ENCODE measurements around the gene SDHC. TPM values are rescaled to one million over a fixed set of nuclear protein-coding genes. Genes with fewer than 3 reads are reported as not detected.

Gene SDHC
- total and polyA plus RNA-seq, 2 of the 8 experiments (the other 6 are each of a cell fraction or from before 2014, with no cell fraction given): 224 to 305 TPM

DNA sequence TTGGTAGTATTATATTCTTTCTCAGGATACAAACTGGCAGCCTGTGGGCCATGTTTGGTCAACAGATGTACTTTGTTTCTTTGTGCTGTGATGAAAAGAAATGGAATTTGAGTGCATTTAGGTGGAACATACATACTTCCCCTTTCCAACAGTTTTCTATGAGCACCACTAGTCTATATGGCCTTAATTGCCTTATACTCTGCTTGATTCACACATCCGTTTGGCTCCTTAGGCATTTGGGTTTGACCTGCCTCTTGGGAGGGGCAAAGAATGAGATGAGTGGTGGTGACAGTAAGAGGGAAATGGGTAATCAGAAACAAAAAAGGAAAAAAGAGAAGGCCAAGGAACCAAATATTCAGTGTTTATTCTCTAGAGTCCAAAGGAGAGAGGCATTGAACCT, 36.5 kb downstream of the SDHC start:
- H4K91ac ChIP-seq (replicated peaks; ENCODE audit: insufficient read length, low read length): no peak overlapping the region
- no peaks in the 10 kb centered on the region for H3K4me1 ChIP-seq (replicated peaks in 1 of 4; ENCODE audit: control insufficient read depth in 3 of 4, insufficient read depth in 4 of 4, low read length in 3 of 4)
- H3K18ac ChIP-seq (ENCODE audit: extremely low read depth, low read length): no peak overlapping the region
- FAIRE-seq (no peak), DNase-seq (ENCODE audit: low read depth in 1 of 2, low spot score in 2 of 2) (no peak)
- no peak overlapping the region for H4K5ac ChIP-seq (ENCODE audit: insufficient read length, low read depth, low read length)
- H4K20me1 ChIP-seq (replicated peaks in 1 of 2; ENCODE audit: control insufficient read depth in 1 of 2, insufficient read depth in 2 of 2, low read length in 2 of 2): no peaks in the 10 kb centered on the region
- no peaks in the 10 kb centered on the region for H3K79me2 ChIP-seq (ENCODE audit: control insufficient read depth in 1 of 2, insufficient read depth in 2 of 2, low read length in 2 of 2)
- H2AFZ ChIP-seq (ENCODE audit: low read length): no peak overlapping the region
- CTCF ChIA-PET (ENCODE audit: partially characterized antibody): interaction anchor here (1.0 to 1.2 kb wide), 2 partner anchors 28 to 32 kb away, joined by 3 read pairs; no protein-coding TSS in a partner anchor
- H3K4me3 ChIP-seq (ENCODE audit: extremely low read depth in 1 of 4, insufficient read depth in 2 of 4, low read depth in 3 of 4, low read length in 4 of 4): no peak overlapping the region
- no peak overlapping the region for H2BK120ac ChIP-seq (replicated peaks; ENCODE audit: low read depth, low read length)
- H3K4ac ChIP-seq (replicated peaks; ENCODE audit: insufficient read length, low read depth, low read length): no peak overlapping the region
- no peak overlapping the region for H3K27ac ChIP-seq (ENCODE audit: low read depth, low read length)
- no peak overlapping the region for H3K9ac ChIP-seq (replicated peaks in 1 of 4; ENCODE audit: extremely low read depth in 1 of 4, low read depth in 3 of 4, low read length in 3 of 4)
- H3K36me3 ChIP-seq (ENCODE audit: control insufficient read depth in 2 of 4, insufficient read depth in 4 of 4, low read length in 3 of 4): peaks cover 0 to 3% (median 0%) of the 10 kb centered on the region in 4 experiments; a peak in 4 of 8 replicates
- TF ChIP-seq ZNF274 (IDR thresholded peaks at IDR 0.05; ENCODE audit: borderline replicate concordance, extremely low read depth, low read length) (no peak), KDM1A (IDR thresholded peaks at IDR 0.05; ENCODE audit: borderline replicate concordance, low read length) (no peak), TEAD4 (IDR thresholded peaks at IDR 0.05; ENCODE audit: low read depth, low read length) (no peak), NRF1 (IDR thresholded peaks at IDR 0.05; ENCODE audit: low read depth, low read length) (no peak), SAP30 (IDR thresholded peaks at IDR 0.05; ENCODE audit: insufficient read depth, insufficient replicate concordance, low read length) (no peak)
- TF ChIP-seq, protein P1, sequence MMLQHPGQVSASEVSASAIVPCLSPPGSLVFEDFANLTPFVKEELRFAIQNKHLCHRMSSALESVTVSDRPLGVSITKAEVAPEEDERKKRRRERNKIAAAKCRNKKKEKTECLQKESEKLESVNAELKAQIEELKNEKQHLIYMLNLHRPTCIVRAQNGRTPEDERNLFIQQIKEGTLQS (IDR thresholded peaks at IDR 0.05; ENCODE audit: insufficient read depth, low read depth, low read length): no peak
- H3K4me2 ChIP-seq (ENCODE audit: insufficient read depth in 1 of 2, low read depth in 2 of 2, low read length in 2 of 2): no peak overlapping the region
- no peak overlapping the region for H3K23ac ChIP-seq (ENCODE audit: insufficient read length)
- no peak overlapping the region for H2BK20ac ChIP-seq (ENCODE audit: low read length)
- H2BK15ac ChIP-seq (ENCODE audit: low read length): no peak overlapping the region
- H3K23me2 ChIP-seq (ENCODE audit: low read depth, low read length): no peaks in the 10 kb centered on the region
- H4K8ac ChIP-seq (ENCODE audit: extremely low read depth, insufficient read depth, low read length): no peak overlapping the region
- POLR2A ChIA-PET (ENCODE audit: partially characterized antibody): no interaction called here
- H3K79me1 ChIP-seq (ENCODE audit: low read depth, low read length): no peaks in the 10 kb centered on the region
- 84% methylated on average over 1 of the region's 1 CpG; no CpG with 5 or more reads in 1 of the 2 experiments for WGBS, 2 experiments (ENCODE audit: extremely low coverage in 1 of 2, insufficient coverage in 1 of 2, insufficient read length in 1 of 2, insufficient replicate concordance in 2 of 2, low coverage in 1 of 2, low lambda C conversion rate in 2 of 2, missing lambda C conversion rate in 1 of 2)
- H2AK5ac ChIP-seq (ENCODE audit: low read depth, low read length): no peak overlapping the region
- H2BK12ac ChIP-seq (ENCODE audit: low read depth, low read length): no peak overlapping the region
- H3K27me3 ChIP-seq (replicated peaks in 1 of 4; ENCODE audit: control insufficient read depth in 3 of 4, extremely low read depth in 1 of 4, insufficient read depth in 3 of 4, low read length in 3 of 4): no peaks in the 10 kb centered on the region
- H3K14ac ChIP-seq (ENCODE audit: insufficient read length): no peak overlapping the region
- no peak overlapping the region for H2BK5ac ChIP-seq (ENCODE audit: low read depth, low read length)
- no peaks in the 10 kb centered on the region for H3K9me3 ChIP-seq (ENCODE audit: insufficient read depth in 2 of 2, low read depth in 1 of 2, low read length in 1 of 2)
- no peak overlapping the region for H3K56ac ChIP-seq (replicated peaks; ENCODE audit: insufficient read length, low read depth, low read length)

Data from H1 (cell line).